Stimulated activated CD4-positive, alpha-beta T cell treated with anti-CD3 and anti-CD28 coated beads, Interleukin-1b, Interleukin-23, amount 100 ng/mL, for 48 hours (primary cell): ENCODE results near the gene DIDO1.
A peak's percentile ranks its signal among the peaks of the same experiment; 100 is the strongest.
"Not testable (repeated sequence)": the region's sequence is repeated elsewhere in the genome, so short reads cannot be mapped to it uniquely, and the experiment has no call there.

Experiments used
- DNase-seq: peaks from one replicate; pipeline ENCODE4 v3.0.0-alpha.2; 2020

Gene DIDO1

GRCh38 chr20:62875419-62876361, 50.6 kb downstream of the DIDO1 start:
- no peak for DNase-seq

GRCh38 chr20:62874964-62875344, 51.4 kb downstream of the DIDO1 start:
- no peak for DNase-seq

- peak; percentile 32 for DNase-seq
These were observed 52.6 kb downstream of the DIDO1 start for GRCh38 chr20:62873681-62874031.

GRCh38 chr20:62873280-62873679, 53.0 kb downstream of the DIDO1 start:
- DNase-seq, result no peak

- DNase-seq, result no peak
These were observed 53.4 kb downstream of the DIDO1 start for GRCh38 chr20:62872862-62873261.

- no peak for DNase-seq
These were observed 54.0 kb downstream of the DIDO1 start for GRCh38 chr20:62872184-62872847.

- no peak for DNase-seq
These were observed 62.1 kb downstream of the DIDO1 start for GRCh38 chr20:62864207-62864606.

GRCh38 chr20:62861726-62862336, 64.5 kb downstream of the DIDO1 start, which contains the start of gene TCFL5:
Gene TCFL5, minus strand, starts transcription at chr20:62861822. Its CDS starts 152 bp downstream, at chr20:62861670.
- DNase-seq, result peak; percentile 95

GRCh38 chr20:62860924-62861691, 65.2 kb downstream of the DIDO1 start:
- DNase-seq, result no peak

GRCh38 chr20:62860391-62860923, 65.8 kb downstream of the DIDO1 start:
- DNase-seq, result no peak

- DNase-seq, result no peak
These were observed 66.6 kb downstream of the DIDO1 start for GRCh38 chr20:62859721-62860120.

GRCh38 chr20:62858058-62858830, 68.1 kb downstream of the DIDO1 start:
- no peak for DNase-seq

- DNase-seq, result no peak
These were observed 69.2 kb downstream of the DIDO1 start for GRCh38 chr20:62856931-62857619.

- no peak for DNase-seq
These were observed 71.2 kb downstream of the DIDO1 start for GRCh38 chr20:62855120-62855519.

- no peak for DNase-seq
These were observed 72.2 kb downstream of the DIDO1 start for GRCh38 chr20:62854121-62854520.

GRCh38 chr20:62853304-62853703, 73.0 kb downstream of the DIDO1 start:
- not testable (repeated sequence) for DNase-seq

- DNase-seq, result no peak
These were observed 73.5 kb downstream of the DIDO1 start for GRCh38 chr20:62852841-62853240.

- no peak for DNase-seq
These were observed 74.1 kb downstream of the DIDO1 start for GRCh38 chr20:62852196-62852595.

GRCh38 chr20:62850333-62850974, 75.9 kb downstream of the DIDO1 start:
- no peak for DNase-seq

- no peak for DNase-seq
These were observed 76.9 kb downstream of the DIDO1 start for GRCh38 chr20:62849431-62849830.

GRCh38 chr20:62848917-62849316, 77.4 kb downstream of the DIDO1 start:
- DNase-seq, result not testable (repeated sequence)
